ENCODE results near the gene CCDC116.

DNA sequence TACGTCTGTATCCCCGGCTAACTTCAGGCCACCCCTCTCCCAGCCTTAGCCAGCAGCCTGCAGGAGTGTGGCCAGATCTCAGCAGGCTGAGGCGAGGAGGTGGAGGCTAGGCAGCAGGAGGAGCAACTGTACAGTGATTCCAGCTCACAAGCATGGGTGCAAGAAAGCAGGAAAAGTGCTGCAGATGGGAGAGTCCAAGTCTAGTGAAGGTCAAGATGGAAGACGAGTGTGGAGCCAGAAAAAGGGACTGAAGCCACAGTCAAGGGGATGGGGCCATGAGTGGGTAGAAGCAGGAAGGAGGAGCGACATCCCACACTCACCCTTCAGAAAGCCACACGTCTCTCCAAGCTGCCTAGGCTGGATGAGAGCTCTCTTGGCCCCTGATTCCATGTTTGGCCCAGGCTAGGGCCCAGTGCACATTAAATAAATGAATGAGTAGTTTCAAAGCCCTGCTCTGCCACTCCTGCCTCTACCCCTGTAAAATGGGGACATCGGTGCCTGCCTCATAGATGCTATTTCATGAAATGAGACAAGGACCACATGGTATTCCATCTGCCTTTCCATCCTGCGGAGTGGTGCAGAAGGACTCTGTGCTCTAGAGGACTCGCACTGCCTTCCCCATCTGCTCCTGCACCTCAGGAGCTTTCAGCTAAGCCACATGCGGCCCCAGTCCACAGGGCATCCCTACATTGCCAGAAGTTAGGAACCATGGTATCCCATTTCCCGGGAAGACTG, 5.7 kb upstream of the CCDC116 start:
- TF ChIP-seq CTCF (conservative IDR thresholded peaks at IDR 0.05; ENCODE audit: low read depth in 2 of 2) (no peak), EZH2phosphoT487 (IDR thresholded peaks at IDR 0.05; ENCODE audit: unreplicated experiment) (no peak), EZH2 (IDR thresholded peaks at IDR 0.05; ENCODE audit: low read depth, unreplicated experiment) (no peak)

Measured in GM23338 (cell line).